K562 (cell line): Measurements from ENCODE around the gene MAGEB4. TPM values are rescaled to one million over a fixed set of nuclear protein-coding genes. Genes with fewer than 3 reads are reported as not detected.

Experiments
- ATF7 ChIP-seq: fragments of 450-650 bp; IDR thresholded peaks from 2 replicates; pipeline ENCODE4 v1.7.1; 2014; ENCODE audit warnings: mild to moderate bottlenecking, moderate library complexity
- DACH1 ChIP-seq: fragments of 450-650 bp; IDR thresholded peaks from 2 replicates; pipeline ENCODE4 v1.6.1; 2018; ENCODE audit not compliant: partially characterized antibody
- DPF2 ChIP-seq: fragments of 450-650 bp; IDR thresholded peaks from 2 replicates; pipeline ENCODE4 v1.6.1; 2016
- EP300 ChIP-seq: IDR thresholded peaks from 2 replicates; pipeline ENCODE4 v1.6.1; 2012; ENCODE audit warnings: low read length, improper control_type of control experiment
- FOXJ3 ChIP-seq: sonication (generic); formaldehyde crosslinking; IDR thresholded peaks from 2 replicates; pipeline ENCODE4 v1.4.0; 2020; ENCODE audit warnings: mild to moderate bottlenecking, missing genetic modification reagents
- FOXP4 ChIP-seq: sonication (generic); formaldehyde crosslinking; IDR thresholded peaks from 2 replicates; pipeline ENCODE4 v1.8.0; 2022; ENCODE audit warnings: mild to moderate bottlenecking, missing genetic modification reagents, borderline replicate concordance
- GATAD2A ChIP-seq: fragments of 450-650 bp; IDR thresholded peaks from 2 replicates; pipeline ENCODE4 v1.6.1; 2017
- HDAC6 ChIP-seq: IDR thresholded peaks from 2 replicates; pipeline ENCODE4 v1.6.1; 2012; ENCODE audit warnings: low read depth, mild to moderate bottlenecking, control low read depth, inconsistent platforms, low read length, moderate library complexity
- JUND ChIP-seq, 2 experiments: IDR thresholded peaks; 2 replicates in 1 of 2; 3 replicates in 1 of 2; pipeline ENCODE4 v1.6.1; 2011; ENCODE audit warnings: borderline replicate concordance in 2 of 2, low read depth in 2 of 2, low read length in 2 of 2, improper control_type of control experiment in 1 of 2, missing biosample characterization in 1 of 2, missing genetic modification characterization in 1 of 2, missing genetic modification reagents in 1 of 2
- LEF1 ChIP-seq: fragments of 450-650 bp; IDR thresholded peaks from 2 replicates; pipeline ENCODE4 v1.6.1; 2016; ENCODE audit warnings: mild to moderate bottlenecking
- MAFF ChIP-seq: IDR thresholded peaks from 2 replicates; pipeline ENCODE4 v1.6.1; 2012; ENCODE audit warnings: low read length, improper control_type of control experiment
- MAFK ChIP-seq: IDR thresholded peaks from 2 replicates; pipeline ENCODE4 v1.6.1; 2011; ENCODE audit warnings: low read length, improper control_type of control experiment
- NFE2L1 ChIP-seq: fragments of 450-650 bp; IDR thresholded peaks from 2 replicates; pipeline ENCODE4 v1.6.1; 2016; ENCODE audit warnings: missing genetic modification characterization, low read depth, mild to moderate bottlenecking, missing compliant biosample characterization, moderate library complexity, borderline replicate concordance
- PKNOX1 ChIP-seq: fragments of 450-650 bp; IDR thresholded peaks from 2 replicates; pipeline ENCODE4 v1.6.1; 2016
- POLR2G ChIP-seq: fragments of 200-400 bp; formaldehyde crosslinking; IDR thresholded peaks from 2 replicates; pipeline ENCODE4 v1.6.1; 2017; ENCODE audit warnings: low read depth, mild to moderate bottlenecking, antibody characterized with exemption, low read length, moderate library complexity
- PTRF ChIP-seq: fragments of 450-650 bp; IDR thresholded peaks from 2 replicates; pipeline ENCODE4 v1.6.1; 2016; ENCODE audit warnings: mild to moderate bottlenecking, missing genetic modification characterization, missing compliant biosample characterization
- RB1 ChIP-seq: fragments of 450-650 bp; IDR thresholded peaks from 2 replicates; pipeline ENCODE4 v1.6.1; 2017; ENCODE audit warnings: low read depth, mild to moderate bottlenecking
- SMARCA4 ChIP-seq: fragments of 450-650 bp; IDR thresholded peaks from 2 replicates; pipeline ENCODE4 v1.6.1; 2016
- STAG1 ChIP-seq: sonication (generic); formaldehyde crosslinking; IDR thresholded peaks from 2 replicates; pipeline ENCODE4 v1.5.0; 2020; ENCODE audit warnings: missing genetic modification reagents, borderline replicate concordance
- STAT5A ChIP-seq: IDR thresholded peaks from 2 replicates; pipeline ENCODE4 v1.6.1; 2012; ENCODE audit warnings: low read length, inconsistent platforms, borderline replicate concordance
- XRCC4 ChIP-seq: IDR thresholded peaks from one replicate; pipeline ENCODE4 v1.6.1; 2011; ENCODE audit not compliant: insufficient read depth, insufficient read length; ENCODE audit errors: extremely low read depth
- ZBTB7A ChIP-seq: IDR thresholded peaks from 2 replicates; pipeline ENCODE4 v1.6.1; 2011; ENCODE audit warnings: low read depth, mild to moderate bottlenecking, low read length, moderate library complexity, borderline replicate concordance; ENCODE audit not compliant: control insufficient read depth
- ZFP1 ChIP-seq: fragments of 450-650 bp; formaldehyde crosslinking; IDR thresholded peaks from 2 replicates; pipeline ENCODE4 v1.4.0; 2020; ENCODE audit warnings: mild to moderate bottlenecking, mixed read lengths
- ZNF431 ChIP-seq: sonication (generic); formaldehyde crosslinking; IDR thresholded peaks from 2 replicates; pipeline ENCODE4 v1.8.0; 2022; ENCODE audit warnings: mild to moderate bottlenecking, missing genetic modification reagents
- ZNF511 ChIP-seq: sonication (generic); formaldehyde crosslinking; IDR thresholded peaks from 2 replicates; pipeline ENCODE4 v1.8.0; 2022; ENCODE audit warnings: mild to moderate bottlenecking, missing genetic modification reagents
- ZNF766 ChIP-seq: fragments of 200-800 bp; sonication (Bioruptor generic); conservative IDR thresholded peaks from 2 replicates; pipeline ENCODE4 v1.6.1; 2016; ENCODE audit warnings: missing genetic modification characterization, missing compliant biosample characterization
- polyA plus RNA-seq, 8 experiments: library from polyadenylated mRNA; depleted of rRNA in 4 of 8; stranded (reverse) in 5 of 8; unstranded in 3 of 8; fragments of >200 nt; fragmentation: Nextera tagmentation in 2 of 8; fragmentation: Illumina TruSeq in 1 of 8; extraction: Ambion mirVana in 2 of 8; extraction: Trizol in 1 of 8; gene quantifications; 2 replicates each; pipeline versions ENCODE4 v1.2.1 to v1.2.3, GENCODE V29; 2011 to 2014; ENCODE audit warnings: inconsistent platforms in 1 of 8, missing spikeins in 1 of 8
- total RNA-seq, 7 experiments: library from RNA; depleted of rRNA in 6 of 7; stranded (reverse); fragments of >200 nt in 6 of 7; fragmentation: Illumina TruSeq in 2 of 7; extraction: Trizol in 2 of 7; gene quantifications; 2 replicates each; pipeline versions ENCODE4 v1.2.1 to v1.2.3, GENCODE V29; 2011 to 2021; ENCODE audit warnings: low replicate concordance in 1 of 7

MAGEB4 gene
- total and polyA plus RNA-seq, 9 of the 15 experiments (the other 6 are each of a cell fraction or from before 2014, with no cell fraction given): 0.04 to 0.09 (median 0.06) TPM; not detected in 6

- TF ChIP-seq DACH1 (peak; percentile 23), XRCC4 (no peak), MAFK (peak; percentile 93), ZNF511 (CRISPR knock-in tag) (no peak), ZNF431 (no peak), DPF2 (peak; percentile 93), ZNF766 (CRISPR knock-in tag) (0 out of 2 replicates have a peak, but pooled peaks have one; percentile 41), MAFF (peak; percentile 95), POLR2G (no peak), PTRF (tag) (no peak), LEF1 (peak; percentile 41; the same call in 1 of the 2 replicates), PKNOX1 (peak; percentile 62), ZBTB7A (no peak), FOXJ3 (CRISPR knock-in tag) (0 out of 2 replicates have a peak, but pooled peaks have one; percentile 53), GATAD2A (no peak), STAT5A (no peak), RB1 (no peak), SMARCA4 (peak; percentile 92), EP300 (peak; percentile 85), FOXP4 (CRISPR knock-in tag) (no peak), STAG1 (CRISPR knock-in tag) (no peak), ATF7 (peak; percentile 76), ZFP1 (CRISPR knock-in tag) (no peak), HDAC6 (no peak), NFE2L1 (peak; percentile 59; the same call in 1 of the 2 replicates), JUND (IDR thresholded peaks at IDR 0.05; ENCODE audit: borderline replicate concordance, low read depth, low read length) (peak; percentile 99), JUND (tag; IDR thresholded peaks at IDR 0.05; ENCODE audit: borderline replicate concordance, low read depth, low read length) (peak; percentile 99)
Observed at GRCh38 chrX:30283456-30284200, 41.8 kb downstream of the MAGEB4 start (continued).
